Measurements from ENCODE around the gene KRT7. TPM values are rescaled to one million over a fixed set of nuclear protein-coding genes. Genes with fewer than 3 reads are reported as not detected.

KRT7 gene
- total RNA-seq, 1 donor = not detected

GRCh38 chr12:52228931-52229330 is 4.1 kb upstream of the KRT7 start:
- Histone ChIP-seq H3K9me3 (ENCODE audit: low read depth, low read length) (no peaks in the 10 kb centered on the region), H3K27me3 (ENCODE audit: insufficient read depth, low read length) (peaks cover 32% of the 10 kb centered on the region), H3K4me1 (ENCODE audit: insufficient read depth, low read length) (peaks cover 26% of the 10 kb centered on the region), H3K4me3 (ENCODE audit: low read length) (no peak overlapping the region)

- no peaks in the 10 kb centered on the region for H3K9me3 ChIP-seq (ENCODE audit: low read depth, low read length)
- peaks cover 29% of the 10 kb centered on the region for H3K27me3 ChIP-seq (ENCODE audit: insufficient read depth, low read length)
- peaks cover 33% of the 10 kb centered on the region for H3K4me1 ChIP-seq (ENCODE audit: insufficient read depth, low read length)
- H3K4me3 ChIP-seq (ENCODE audit: low read length) = no peak overlapping the region
Measured at GRCh38 chr12:52229836-52230343, 3.2 kb upstream of the KRT7 start.

- no peak overlapping the region for H3K4me3 ChIP-seq (ENCODE audit: low read length)
- H3K9me3 ChIP-seq (ENCODE audit: low read depth, low read length) = no peaks in the 10 kb centered on the region
- peaks cover 29% of the 10 kb centered on the region for H3K27me3 ChIP-seq (ENCODE audit: insufficient read depth, low read length)
- H3K4me1 ChIP-seq (ENCODE audit: insufficient read depth, low read length) = peaks cover 30% of the 10 kb centered on the region
Measured at GRCh38 chr12:52230364-52231281, 2.4 kb upstream of the KRT7 start.

GRCh38 chr12:52231305-52232202 is 1.5 kb upstream of the KRT7 start:
- peaks cover 22% of the 10 kb centered on the region for H3K4me1 ChIP-seq (ENCODE audit: insufficient read depth, low read length)
- no peak overlapping the region for H3K4me3 ChIP-seq (ENCODE audit: low read length)
- H3K9me3 ChIP-seq (ENCODE audit: low read depth, low read length) = no peaks in the 10 kb centered on the region
- peaks cover 26% of the 10 kb centered on the region for H3K27me3 ChIP-seq (ENCODE audit: insufficient read depth, low read length)

GRCh38 chr12:52232203-52232673 is 805 bp upstream of the KRT7 start:
- Histone ChIP-seq H3K4me1 (ENCODE audit: insufficient read depth, low read length) (peaks cover 15% of the 10 kb centered on the region), H3K27me3 (ENCODE audit: insufficient read depth, low read length) (peaks cover 26% of the 10 kb centered on the region), H3K4me3 (ENCODE audit: low read length) (no peak overlapping the region), H3K9me3 (ENCODE audit: low read depth, low read length) (no peaks in the 10 kb centered on the region)

GRCh38 chr12:52233462-52234207 is 592 bp downstream of the KRT7 start:
- Histone ChIP-seq H3K9me3 (ENCODE audit: low read depth, low read length) (no peaks in the 10 kb centered on the region), H3K27me3 (ENCODE audit: insufficient read depth, low read length) (peaks cover 26% of the 10 kb centered on the region), H3K4me1 (ENCODE audit: insufficient read depth, low read length) (peaks cover 10% of the 10 kb centered on the region), H3K4me3 (ENCODE audit: low read length) (no peak overlapping the region)

- no peak overlapping the region for H3K4me3 ChIP-seq (ENCODE audit: low read length)
- H3K9me3 ChIP-seq (ENCODE audit: low read depth, low read length) = no peaks in the 10 kb centered on the region
- peaks cover 10% of the 10 kb centered on the region for H3K4me1 ChIP-seq (ENCODE audit: insufficient read depth, low read length)
- peaks cover 26% of the 10 kb centered on the region for H3K27me3 ChIP-seq (ENCODE audit: insufficient read depth, low read length)
Measured at GRCh38 chr12:52234223-52234810, 1.3 kb downstream of the KRT7 start.

- H3K4me1 ChIP-seq (ENCODE audit: insufficient read depth, low read length) = peaks cover 10% of the 10 kb centered on the region
- no peaks in the 10 kb centered on the region for H3K9me3 ChIP-seq (ENCODE audit: low read depth, low read length)
- no peak overlapping the region for H3K4me3 ChIP-seq (ENCODE audit: low read length)
- H3K27me3 ChIP-seq (ENCODE audit: insufficient read depth, low read length) = peaks cover 23% of the 10 kb centered on the region
Measured at GRCh38 chr12:52235001-52235764, 2.1 kb downstream of the KRT7 start.

- Histone ChIP-seq H3K4me3 (ENCODE audit: low read length) (no peak overlapping the region), H3K9me3 (ENCODE audit: low read depth, low read length) (no peaks in the 10 kb centered on the region), H3K27me3 (ENCODE audit: insufficient read depth, low read length) (peaks cover 23% of the 10 kb centered on the region), H3K4me1 (ENCODE audit: insufficient read depth, low read length) (peaks cover 10% of the 10 kb centered on the region)
Measured at GRCh38 chr12:52235822-52236361, 2.8 kb downstream of the KRT7 start.

GRCh38 chr12:52236386-52237050 is 3.5 kb downstream of the KRT7 start:
- Histone ChIP-seq H3K9me3 (ENCODE audit: low read depth, low read length) (no peaks in the 10 kb centered on the region), H3K4me1 (ENCODE audit: insufficient read depth, low read length) (peaks cover 10% of the 10 kb centered on the region), H3K27me3 (ENCODE audit: insufficient read depth, low read length) (peaks cover 21% of the 10 kb centered on the region), H3K4me3 (ENCODE audit: low read length) (no peak overlapping the region)

GRCh38 chr12:52238207-52238840 is 5.3 kb downstream of the KRT7 start:
- Histone ChIP-seq H3K4me1 (ENCODE audit: insufficient read depth, low read length) (peaks cover 16% of the 10 kb centered on the region), H3K9me3 (ENCODE audit: low read depth, low read length) (no peaks in the 10 kb centered on the region), H3K27me3 (ENCODE audit: insufficient read depth, low read length) (peaks cover 4% of the 10 kb centered on the region), H3K4me3 (ENCODE audit: low read length) (no peak overlapping the region)

- H3K9me3 ChIP-seq (ENCODE audit: low read depth, low read length) = no peaks in the 10 kb centered on the region
- peaks cover 23% of the 10 kb centered on the region for H3K4me1 ChIP-seq (ENCODE audit: insufficient read depth, low read length)
- no peak overlapping the region for H3K4me3 ChIP-seq (ENCODE audit: low read length)
- H3K27me3 ChIP-seq (ENCODE audit: insufficient read depth, low read length) = no peaks in the 10 kb centered on the region
Measured at GRCh38 chr12:52238916-52239646, 6.0 kb downstream of the KRT7 start.
